ENCODE data around the gene TMA7B.

DNA sequence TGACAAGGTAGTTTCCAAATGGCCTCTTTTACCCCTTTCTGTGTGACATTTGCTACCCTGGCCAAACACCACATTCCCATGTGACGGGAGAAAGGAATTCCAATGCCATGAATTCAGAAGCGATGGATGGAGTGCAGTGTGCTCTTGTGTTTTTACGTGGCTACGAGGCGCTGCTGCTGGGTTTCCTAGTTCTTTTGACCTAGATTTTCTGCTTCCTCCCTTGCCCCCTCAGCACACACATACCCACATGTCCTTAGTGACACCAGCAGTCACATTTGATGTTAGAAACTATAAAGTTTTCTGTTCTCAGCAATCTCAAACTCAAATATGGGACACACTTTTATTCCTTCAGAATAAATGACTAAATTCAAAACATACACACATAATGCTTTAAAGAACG lies 7.8 kb upstream of the TMA7B start:
- TF ChIP-seq EZH2 (IDR thresholded peaks at IDR 0.05; ENCODE audit: insufficient read depth, poor library complexity, severe bottlenecking) (no peak), EZH2phosphoT487 (IDR thresholded peaks at IDR 0.05; ENCODE audit: insufficient read depth, low read depth) (no peak)
